GM12892 (cell line): ENCODE data around the gene OBSCN.

Experiments
- DNase-seq: peaks from one replicate; pipeline ENCODE4 v3.0.0; 2011; ENCODE audit not compliant: insufficient read length
- FAIRE-seq: peaks from 2 replicates; lab custom pipeline; 2011; peaks lifted over from hg19 to GRCh38; lab: Jason Lieb, UNC
- POLR2A ChIP-seq: IDR thresholded peaks from 2 replicates; pipeline ENCODE4 v1.6.1; 2011; ENCODE audit warnings: low read depth, low read length, control low read depth
- POLR2AphosphoS5 ChIP-seq: IDR thresholded peaks from 2 replicates; pipeline ENCODE4 v1.6.1; 2011; ENCODE audit warnings: low read depth, low read length, control low read depth
- TAF1 ChIP-seq: IDR thresholded peaks from 2 replicates; pipeline ENCODE4 v1.6.1; 2011; ENCODE audit warnings: low read depth, mild to moderate bottlenecking, control low read depth, low read length, borderline replicate concordance

The OBSCN gene

GRCh38 chr1:228408041-228408868 lies 200.4 kb downstream of the OBSCN start:
- DNase-seq, result no peak
- TF ChIP-seq TAF1 (no peak), POLR2AphosphoS5 (no peak), POLR2A (no peak)
- FAIRE-seq, result no peak

- DNase-seq (no peak), FAIRE-seq (no peak)
- TF ChIP-seq POLR2AphosphoS5 (no peak), POLR2A (no peak), TAF1 (no peak)
Observed at GRCh38 chr1:228408869-228409805, 201.3 kb downstream of the OBSCN start.

- no peak for DNase-seq
- FAIRE-seq, result no peak
- no peak for TF ChIP-seq POLR2AphosphoS5
- TF ChIP-seq TAF1, result no peak
- no peak for TF ChIP-seq POLR2A
Observed at GRCh38 chr1:228410015-228410414, 202.2 kb downstream of the OBSCN start.

GRCh38 chr1:228410671-228411070 lies 202.8 kb downstream of the OBSCN start:
- TF ChIP-seq POLR2A, result no peak
- no peak for TF ChIP-seq POLR2AphosphoS5
- no peak for TF ChIP-seq TAF1
- FAIRE-seq (no peak), DNase-seq (no peak)

DNA sequence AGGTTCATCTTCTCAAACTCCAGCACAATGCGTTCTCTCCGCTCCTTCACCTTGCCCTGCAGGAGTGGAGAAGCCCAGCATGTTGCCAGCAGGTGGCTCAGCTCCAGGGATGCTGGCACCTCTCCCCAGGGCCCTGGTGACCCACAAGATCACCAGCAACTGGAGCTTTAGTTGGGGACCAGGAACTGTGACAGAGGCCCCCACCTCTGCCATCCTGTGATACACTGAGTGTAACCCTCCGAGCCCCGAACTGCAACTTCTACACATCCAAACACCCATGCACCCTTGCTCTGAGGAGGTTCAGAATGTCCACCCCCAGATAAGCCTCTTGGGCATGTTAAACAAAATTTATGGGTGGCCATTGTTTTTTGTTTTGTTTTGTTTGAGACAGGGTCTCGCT lies 203.3 kb downstream of the OBSCN start:
- DNase-seq, result no peak
- no peak for FAIRE-seq
- TF ChIP-seq POLR2A (no peak), POLR2AphosphoS5 (no peak), TAF1 (no peak)

GRCh38 chr1:228411548-228412430 lies 203.9 kb downstream of the OBSCN start:
- DNase-seq, result no peak
- no peak for FAIRE-seq
- no peak for TF ChIP-seq TAF1
- no peak for TF ChIP-seq POLR2AphosphoS5
- no peak for TF ChIP-seq POLR2A

- no peak for FAIRE-seq
- TF ChIP-seq POLR2A (no peak), TAF1 (no peak), POLR2AphosphoS5 (no peak)
- DNase-seq, result no peak
Observed at GRCh38 chr1:228413241-228414010, 205.6 kb downstream of the OBSCN start.

DNA sequence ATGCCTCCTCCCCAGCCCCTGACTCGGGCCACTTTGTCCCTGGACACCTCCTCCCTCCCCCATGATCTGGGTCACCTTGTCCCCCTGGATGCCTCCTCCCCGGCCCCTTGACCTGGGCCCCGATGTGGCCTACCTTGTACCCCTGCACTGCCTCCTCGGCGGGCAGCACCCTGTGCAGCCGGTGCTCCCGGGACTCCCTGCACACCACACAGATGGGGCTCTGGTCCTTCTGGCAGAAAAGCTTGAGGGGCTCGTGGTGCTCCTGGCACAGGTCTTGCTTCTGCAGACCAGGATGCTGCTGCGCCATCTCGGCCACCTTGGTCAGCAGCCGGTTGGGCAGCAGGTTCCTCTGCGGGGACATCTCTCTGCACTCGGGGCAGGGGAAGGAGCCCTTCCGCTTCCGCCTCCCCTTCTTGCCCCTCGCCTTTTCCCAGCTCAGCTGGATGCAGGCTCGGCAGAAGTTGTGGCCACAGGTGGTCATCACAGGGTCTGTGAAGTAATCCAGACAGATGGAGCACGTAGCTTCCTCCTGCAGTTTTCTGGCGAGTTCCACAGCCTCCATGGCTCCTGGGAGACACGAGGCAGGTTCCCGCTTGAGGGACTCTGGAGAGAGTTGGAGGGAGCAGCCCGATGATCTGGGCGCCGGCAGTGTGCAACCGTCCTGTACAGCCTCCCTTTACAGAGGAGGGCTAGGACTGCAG lies 206.8 kb downstream of the OBSCN start:
- TF ChIP-seq POLR2A (no peak), TAF1 (no peak)
- no peak for FAIRE-seq
- no peak for DNase-seq

DNA sequence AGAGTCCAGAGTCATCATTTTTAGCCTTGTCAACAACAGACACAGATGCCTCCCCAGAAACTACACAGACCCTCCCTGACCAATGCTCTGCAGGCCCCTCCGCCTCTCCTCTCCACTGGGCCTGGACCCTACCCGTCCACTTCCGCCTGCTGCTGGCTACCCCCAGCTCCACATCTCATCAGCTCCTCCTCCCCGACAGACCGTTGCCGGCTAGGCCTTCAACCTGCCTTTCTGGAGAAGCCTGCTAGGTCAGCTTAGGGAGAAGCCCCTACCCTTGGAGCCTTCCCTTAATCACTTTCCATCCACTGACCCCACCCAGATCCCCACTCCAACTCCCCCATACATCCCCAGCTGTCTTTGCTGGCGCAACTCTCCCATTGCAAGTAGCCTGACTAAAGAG lies 207.4 kb downstream of the OBSCN start:
- no peak for FAIRE-seq
- DNase-seq, result no peak
- TF ChIP-seq POLR2AphosphoS5 (no peak), POLR2A (no peak), TAF1 (no peak)

DNA sequence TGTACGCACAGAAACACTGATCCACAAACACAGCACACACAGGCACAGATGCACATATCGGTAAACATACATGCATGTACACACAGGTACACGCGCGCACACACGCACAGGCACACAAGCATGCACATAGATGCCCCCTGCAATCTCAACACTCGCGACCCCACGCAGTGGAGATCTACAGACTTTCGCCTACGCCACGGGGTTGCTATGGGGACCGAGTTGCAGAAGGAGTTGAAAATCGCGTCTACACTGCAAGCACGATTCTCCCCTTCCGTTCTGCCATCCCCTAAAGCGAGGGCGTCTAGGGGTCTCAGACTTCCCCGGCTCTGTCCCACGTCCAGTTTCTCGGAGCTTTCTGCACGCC lies 208.0 kb downstream of the OBSCN start:
- DNase-seq (no peak), FAIRE-seq (no peak)
- no peak for TF ChIP-seq TAF1
- no peak for TF ChIP-seq POLR2A
- TF ChIP-seq POLR2AphosphoS5, result no peak
